IMR-90 (cell line): ENCODE measurements around the gene FSTL3. TPM values are rescaled to one million over a fixed set of nuclear protein-coding genes. Genes with fewer than 3 reads are reported as not detected.

Experiments
- ATAC-seq: fragments of 200-7000 bp; cut with Tn5 transposase; 2 replicates; pipeline ENCODE4 v1.9.1; 2020; ENCODE audit warnings: low read depth, mild to moderate bottlenecking, moderate library complexity
- BruUV-seq: library from RNA; stranded (reverse); fragments of 400-500 nt; replicated peaks from 2 replicates; lab custom pipeline; 2021; lab: Mats Ljungman, UMichigan
- CTCF ChIA-PET: fragments of 300-600 bp; formaldehyde crosslinking; extraction: SDS; loops from one replicate; lab custom pipeline; 2021; ENCODE audit warnings: antibody characterized with exemption; lab: Yijun Ruan, JAX
- POLR2A ChIA-PET: fragments of 300-600 bp; sonication (Branson Sonifier 250); formaldehyde crosslinking; loops from one replicate; lab custom pipeline; 2022; ENCODE audit warnings: antibody characterized with exemption; ENCODE audit not compliant: unreplicated experiment; lab: Charles Lee
- DNase-seq: peaks from one replicate; pipeline ENCODE4 v3.0.0; 2013
- H2AFZ ChIP-seq: replicated peaks from 2 replicates; pipeline ENCODE3; 2013; ENCODE audit warnings: low read length, mild to moderate bottlenecking; ENCODE audit not compliant: poor library complexity
- H2AK5ac ChIP-seq: 2 replicates; pipeline ENCODE4 v1.6.1; 2013; ENCODE audit warnings: low read depth, low read length, inconsistent platforms
- H2AK9ac ChIP-seq: replicated peaks from 2 replicates; pipeline ENCODE3; 2013; ENCODE audit warnings: mild to moderate bottlenecking, low read depth, low read length, moderate library complexity; ENCODE audit not compliant: poor library complexity
- H2BK120ac ChIP-seq: 2 replicates; pipeline ENCODE4 v1.6.1; 2013; ENCODE audit warnings: low read depth, low read length, inconsistent platforms
- H2BK15ac ChIP-seq: 3 replicates; pipeline ENCODE4 v1.6.1; 2013; ENCODE audit warnings: low read depth, low read length, inconsistent platforms
- H2BK20ac ChIP-seq: 2 replicates; pipeline ENCODE4 v1.6.1; 2013; ENCODE audit warnings: low read depth, mild to moderate bottlenecking, inconsistent platforms, low read length, moderate library complexity
- H2BK5ac ChIP-seq: 2 replicates; pipeline ENCODE4 v1.6.1; 2013; ENCODE audit warnings: mild to moderate bottlenecking, low read depth, low read length, inconsistent platforms; ENCODE audit not compliant: poor library complexity, severe bottlenecking
- H3K14ac ChIP-seq: replicated peaks from 2 replicates; pipeline ENCODE4 v1.6.1; 2013; ENCODE audit warnings: low read depth, low read length, inconsistent platforms
- H3K18ac ChIP-seq: 2 replicates; pipeline ENCODE4 v1.6.1; 2013; ENCODE audit warnings: low read depth, low read length, control low read depth
- H3K23ac ChIP-seq: 2 replicates; pipeline ENCODE4 v1.6.1; 2013; ENCODE audit warnings: low read depth, low read length, inconsistent platforms
- H3K27ac ChIP-seq: 2 replicates; pipeline ENCODE4 v1.5.1; 2013; ENCODE audit warnings: mild to moderate bottlenecking, control low read depth, low read length; ENCODE audit not compliant: insufficient read depth
- H3K27me3 ChIP-seq: 2 replicates; pipeline ENCODE4 v1.6.1; 2013; ENCODE audit warnings: low read length; ENCODE audit not compliant: control insufficient read depth, insufficient read depth
- H3K36me3 ChIP-seq: 2 replicates; pipeline ENCODE4 v1.6.1; 2013; ENCODE audit warnings: low read length, mixed read lengths; ENCODE audit not compliant: control insufficient read depth, insufficient read depth
- H3K4ac ChIP-seq: 2 replicates; pipeline ENCODE4 v1.6.1; 2013; ENCODE audit warnings: low read depth, low read length, inconsistent platforms
- H3K4me1 ChIP-seq: 2 replicates; pipeline ENCODE4 v1.6.1; 2013; ENCODE audit warnings: low read length, mixed read lengths; ENCODE audit not compliant: control insufficient read depth, insufficient read depth
- H3K4me2 ChIP-seq: 2 replicates; pipeline ENCODE4 v1.6.1; 2013; ENCODE audit warnings: low read depth, mild to moderate bottlenecking, control low read depth, low read length, moderate library complexity
- H3K4me3 ChIP-seq: 2 replicates; pipeline ENCODE4 v1.5.1; 2013; ENCODE audit warnings: low read depth, mild to moderate bottlenecking, control low read depth, low read length, moderate library complexity; ENCODE audit not compliant: insufficient read depth
- H3K56ac ChIP-seq: 2 replicates; pipeline ENCODE4 v1.6.1; 2013; ENCODE audit warnings: low read length, inconsistent platforms; ENCODE audit not compliant: insufficient read depth; ENCODE audit errors: extremely low read depth
- H3K79me1 ChIP-seq, 2 experiments: 2 replicates each; pipeline ENCODE4 v1.6.1; 2013; ENCODE audit warnings: low read length in 2 of 2, inconsistent platforms in 1 of 2, low read depth in 1 of 2
- H3K9ac ChIP-seq: 2 replicates; pipeline ENCODE4 v1.6.1; 2013; ENCODE audit warnings: low read depth, low read length, control low read depth
- H3K9me1 ChIP-seq: 2 replicates; pipeline ENCODE4 v1.6.1; 2013; ENCODE audit warnings: low read length, inconsistent platforms; ENCODE audit not compliant: insufficient read depth
- H3K9me3 ChIP-seq: 2 replicates; pipeline ENCODE4 v1.6.1; 2013; ENCODE audit warnings: low read length; ENCODE audit not compliant: control insufficient read depth, insufficient read depth
- H4K20me1 ChIP-seq: 2 replicates; pipeline ENCODE4 v1.6.1; 2013; ENCODE audit warnings: low read length, inconsistent platforms; ENCODE audit not compliant: insufficient read depth
- H4K5ac ChIP-seq: 2 replicates; pipeline ENCODE4 v1.6.1; 2013; ENCODE audit warnings: mild to moderate bottlenecking, low read depth, low read length, control low read depth
- H4K8ac ChIP-seq, 2 experiments: 2 replicates each; pipeline ENCODE4 v1.6.1; 2013; ENCODE audit warnings: low read depth in 2 of 2, low read length in 2 of 2, control low read depth in 1 of 2, inconsistent platforms in 1 of 2
- H4K91ac ChIP-seq: 2 replicates; pipeline ENCODE4 v1.6.1; 2013; ENCODE audit warnings: low read depth, low read length, inconsistent platforms; ENCODE audit not compliant: insufficient read depth
- BHLHE40 ChIP-seq: fragments of 150-350 bp; IDR thresholded peaks from 2 replicates; pipeline ENCODE4 v1.6.1; 2016; ENCODE audit warnings: mild to moderate bottlenecking, low read depth, low read length
- ELK1 ChIP-seq: fragments of 150-350 bp; IDR thresholded peaks from 2 replicates; pipeline ENCODE4 v1.6.1; 2016; ENCODE audit warnings: low read depth, mild to moderate bottlenecking, low read length, moderate library complexity, borderline replicate concordance
- FOS ChIP-seq: fragments of 150-350 bp; IDR thresholded peaks from 2 replicates; pipeline ENCODE4 v1.6.1; 2016; ENCODE audit warnings: low read depth, low read length
- MAFK ChIP-seq: IDR thresholded peaks from 2 replicates; pipeline ENCODE4 v1.6.1; 2012; ENCODE audit warnings: low read depth, low read length, improper control_type of control experiment
- MAZ ChIP-seq: IDR thresholded peaks from 2 replicates; pipeline ENCODE4 v1.6.1; 2012; ENCODE audit warnings: low read depth, mild to moderate bottlenecking, low read length, improper control_type of control experiment, moderate library complexity, borderline replicate concordance
- MXI1 ChIP-seq: IDR thresholded peaks from 2 replicates; pipeline ENCODE4 v1.6.1; 2012; ENCODE audit warnings: low read depth, mild to moderate bottlenecking, low read length, moderate library complexity, borderline replicate concordance
- NFE2L2 ChIP-seq: fragments of 150-350 bp; IDR thresholded peaks from 2 replicates; pipeline ENCODE4 v1.6.1; 2016; ENCODE audit warnings: low read depth, mild to moderate bottlenecking, low read length
- POLR2A ChIP-seq: IDR thresholded peaks from 2 replicates; pipeline ENCODE4 v1.6.1; 2012; ENCODE audit warnings: mild to moderate bottlenecking, low read depth, low read length
- RCOR1 ChIP-seq: IDR thresholded peaks from 2 replicates; pipeline ENCODE4 v1.6.1; 2012; ENCODE audit warnings: mild to moderate bottlenecking, low read length, improper control_type of control experiment; ENCODE audit not compliant: insufficient replicate concordance
- RFX5 ChIP-seq: IDR thresholded peaks from 2 replicates; pipeline ENCODE4 v1.8.0; 2012; ENCODE audit warnings: low read depth, mild to moderate bottlenecking, low read length, moderate library complexity
- WGBS, 2 experiments: methylation state at CpG; one replicate each; pipeline versions ENCODE4 v1.1.5 to v1.1.7; 2013; ENCODE audit warnings: missing lambda C conversion rate in 2 of 2; ENCODE audit not compliant: insufficient read length in 1 of 2; ENCODE audit errors: extremely low coverage in 2 of 2; 5-methylcytosine and 5-hydroxymethylcytosine counted together
- dilution Hi-C: fragments of 300-500 bp; cut with HindIII; formaldehyde crosslinking; loops from one replicate; pipeline ENCODE4 v1.14.3; 2018; ENCODE audit warnings: low sequenced_read_pairs; ENCODE audit not compliant: unreplicated experiment
- in situ Hi-C: fragments of 300-500 bp; cut with MboI; formaldehyde crosslinking; loops from 3 replicates; pipeline ENCODE4 v1.14.3; 2019; ENCODE audit warnings: low sequenced_read_pairs, inconsistent platforms, mixed read lengths
- intact Hi-C: fragments of 100-400 bp; cut with micrococcal nuclease; formaldehyde crosslinking; loops from 2 replicates; pipeline ENCODE4 v1.10.0; 2022
- polyA plus RNA-seq, 3 experiments: library from polyadenylated mRNA; depleted of rRNA; stranded (reverse); fragments of >200 nt; gene quantifications; 2 replicates each; pipeline ENCODE4 v1.2.3, GENCODE V29; 2012; ENCODE audit warnings: low replicate concordance in 1 of 3
- total RNA-seq: library from RNA; depleted of rRNA; stranded (reverse); fragments of >200 nt; gene quantifications from 2 replicates; pipeline ENCODE4 v1.2.3, GENCODE V29; 2012
- TF ChIP-seq, protein P1 (sequence below): conservative IDR thresholded peaks from 2 replicates; pipeline ENCODE4 v1.5.1; 2012; ENCODE audit warnings: mild to moderate bottlenecking, low read depth, low read length, improper control_type of control experiment

The FSTL3 gene
- total and polyA plus RNA-seq, 2 of the 4 experiments (the other 2 are of a cell fraction): 32.3 to 76.9 TPM

DNA sequence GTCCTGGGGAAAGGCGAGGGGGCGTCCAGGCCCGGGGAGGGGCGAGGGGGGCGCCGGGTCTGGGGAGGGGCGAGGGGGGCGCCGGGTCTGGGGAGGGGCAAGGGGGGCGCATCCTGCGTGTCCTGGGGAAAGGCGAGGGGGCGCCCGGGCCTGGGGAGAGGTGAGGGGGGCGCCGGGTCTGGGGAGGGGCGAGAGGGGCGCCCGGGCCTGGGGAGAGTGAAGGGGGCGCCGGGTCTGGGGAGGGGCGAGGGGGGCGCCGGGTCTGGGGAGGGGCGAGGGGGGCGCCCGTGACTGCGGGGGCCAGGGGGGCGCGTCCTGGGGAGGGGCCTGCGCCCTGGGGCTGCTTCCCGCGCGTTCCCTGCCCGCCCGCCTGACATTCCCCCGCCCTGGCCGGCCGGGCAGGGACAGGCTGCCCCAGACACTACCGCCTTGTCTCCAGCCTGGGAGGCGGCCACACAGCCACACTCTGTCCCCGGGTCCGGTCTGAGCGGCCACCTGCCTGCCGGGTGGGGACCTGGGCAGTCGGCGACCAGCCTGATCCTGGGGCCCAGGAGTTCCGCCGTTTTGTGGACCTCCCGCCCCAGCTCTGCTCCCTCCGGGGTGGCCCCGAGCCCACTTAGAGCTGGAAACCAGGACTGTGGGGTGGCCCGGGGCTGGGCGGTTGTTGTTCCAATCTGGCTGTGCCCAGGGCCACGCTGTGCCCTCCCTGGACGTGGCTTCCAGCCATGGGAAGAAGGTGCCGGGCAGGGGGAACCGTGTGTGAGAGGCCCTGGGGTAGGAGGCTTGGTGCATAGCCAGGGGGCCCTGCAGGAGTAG lies 44.4 kb downstream of the FSTL3 start (continued):
- no peak for TF ChIP-seq BHLHE40

DNA sequence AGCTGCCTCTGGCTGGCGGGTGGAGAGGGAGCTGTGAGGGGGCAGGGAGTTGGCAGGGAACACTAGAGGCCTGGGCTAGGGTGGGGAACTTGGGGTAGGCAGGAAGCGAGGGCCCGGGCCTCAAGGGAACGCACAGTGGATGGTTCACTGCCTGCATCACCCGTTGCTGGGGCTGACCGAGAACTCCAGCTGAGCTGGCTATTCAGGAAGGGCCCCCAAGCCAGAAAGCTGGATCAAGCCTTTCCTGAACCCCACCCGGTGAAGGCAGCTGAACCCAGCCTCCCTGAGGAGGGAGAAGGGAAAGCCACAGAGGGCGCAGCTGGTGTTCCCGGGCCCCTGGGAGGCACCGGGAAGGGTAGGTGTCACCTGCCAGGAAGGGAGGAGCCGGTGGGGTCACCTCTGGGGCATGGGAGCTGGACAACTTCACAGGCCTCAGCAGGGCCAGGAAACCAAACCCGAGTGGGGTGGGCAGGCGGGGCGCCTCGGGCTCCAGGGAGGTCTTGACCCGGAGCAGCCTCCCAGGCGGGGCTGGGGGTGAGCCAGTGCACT lies 46.4 kb downstream of the FSTL3 start:
- ATAC-seq: no peak
- CTCF ChIA-PET: no interaction called here
- intact Hi-C loops: no loop called here

More for the DNA sequence above, 46.4 kb downstream of the FSTL3 start:
- no peak overlapping the region for H3K4me3 ChIP-seq
- no peak overlapping the region for H3K4me2 ChIP-seq
- peaks cover 12% of the 10 kb centered on the region; the same call in 1 of the 2 replicates for H3K36me3 ChIP-seq
- H4K20me1 ChIP-seq: no peaks in the 10 kb centered on the region
- no peak overlapping the region for H2AK9ac ChIP-seq
- no peak overlapping the region for H3K9ac ChIP-seq
- H4K8ac ChIP-seq: no peak overlapping the region
- H2BK5ac ChIP-seq: no peak overlapping the region
- no peak overlapping the region for H2AFZ ChIP-seq
- no peak overlapping the region for H4K5ac ChIP-seq
- no peak overlapping the region for H3K56ac ChIP-seq
- H3K9me3 ChIP-seq: no peaks in the 10 kb centered on the region
- dilution Hi-C loops: no loop called here
- H3K23ac ChIP-seq: no peak overlapping the region
- H3K27ac ChIP-seq: no peak overlapping the region
- no peak for DNase-seq
- no peak overlapping the region for H2BK120ac ChIP-seq
- no TSS peak for BruUV-seq
- no peak overlapping the region for H2AK5ac ChIP-seq
- H3K79me1 ChIP-seq: no peaks in the 10 kb centered on the region; a peak in 1 of 4 replicates
- no peak overlapping the region for H2BK20ac ChIP-seq
- no peak overlapping the region for H3K4ac ChIP-seq
- TF ChIP-seq RCOR1: no peak
- no peak for TF ChIP-seq BHLHE40
- no peak for TF ChIP-seq ELK1
- TF ChIP-seq MAFK: no peak
- TF ChIP-seq FOS: no peak
- no peak for TF ChIP-seq POLR2A
- TF ChIP-seq RFX5: no peak
- TF ChIP-seq NFE2L2: no peak
- TF ChIP-seq MAZ: no peak
- no peak for TF ChIP-seq MXI1
- TF ChIP-seq, protein P1, sequence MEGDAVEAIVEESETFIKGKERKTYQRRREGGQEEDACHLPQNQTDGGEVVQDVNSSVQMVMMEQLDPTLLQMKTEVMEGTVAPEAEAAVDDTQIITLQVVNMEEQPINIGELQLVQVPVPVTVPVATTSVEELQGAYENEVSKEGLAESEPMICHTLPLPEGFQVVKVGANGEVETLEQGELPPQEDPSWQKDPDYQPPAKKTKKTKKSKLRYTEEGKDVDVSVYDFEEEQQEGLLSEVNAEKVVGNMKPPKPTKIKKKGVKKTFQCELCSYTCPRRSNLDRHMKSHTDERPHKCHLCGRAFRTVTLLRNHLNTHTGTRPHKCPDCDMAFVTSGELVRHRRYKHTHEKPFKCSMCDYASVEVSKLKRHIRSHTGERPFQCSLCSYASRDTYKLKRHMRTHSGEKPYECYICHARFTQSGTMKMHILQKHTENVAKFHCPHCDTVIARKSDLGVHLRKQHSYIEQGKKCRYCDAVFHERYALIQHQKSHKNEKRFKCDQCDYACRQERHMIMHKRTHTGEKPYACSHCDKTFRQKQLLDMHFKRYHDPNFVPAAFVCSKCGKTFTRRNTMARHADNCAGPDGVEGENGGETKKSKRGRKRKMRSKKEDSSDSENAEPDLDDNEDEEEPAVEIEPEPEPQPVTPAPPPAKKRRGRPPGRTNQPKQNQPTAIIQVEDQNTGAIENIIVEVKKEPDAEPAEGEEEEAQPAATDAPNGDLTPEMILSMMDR: no peak
- no peaks in the 10 kb centered on the region for H3K9me1 ChIP-seq
- 78% methylated on average over 11 of the region's 17 CpGs; no CpG with 5 or more reads in 1 of the 2 experiments for WGBS, 2 experiments
- H3K18ac ChIP-seq: no peak overlapping the region
- peaks cover 4% of the 10 kb centered on the region; the same call in 1 of the 2 replicates for H3K4me1 ChIP-seq
- H3K27me3 ChIP-seq: peaks cover 2% of the 10 kb centered on the region; the same call in 1 of the 2 replicates
- in situ Hi-C loops: no loop called here
- POLR2A ChIA-PET: no interaction called here
- no peak overlapping the region for H3K14ac ChIP-seq
- no peak overlapping the region for H2BK15ac ChIP-seq
- H4K91ac ChIP-seq: no peak overlapping the region
